ENCODE results near the gene IGSF9B. TPM values are rescaled to one million over a fixed set of nuclear protein-coding genes. Genes with fewer than 3 reads are reported as not detected.

IGSF9B gene
- total and polyA plus RNA-seq, 2 donors from 2014 or later = 0.86 to 10.4 TPM

GRCh38 chr11:133924661-133925060, 32.1 kb downstream of the IGSF9B start:
- no peaks in the 10 kb centered on the region for H3K36me3 ChIP-seq (ENCODE audit: control insufficient read depth in 2 of 3, insufficient read depth in 3 of 3, low read length in 3 of 3)
- no peak for TF ChIP-seq CTCF (IDR thresholded peaks at IDR 0.05; ENCODE audit: borderline replicate concordance, extremely low read depth, insufficient read depth)
- DNase-seq = no peak
- H3K4me3 ChIP-seq (ENCODE audit: low read length in 3 of 3) = no peak overlapping the region
- H3K9me3 ChIP-seq (ENCODE audit: control insufficient read depth in 2 of 3, insufficient read depth in 1 of 3, low read length in 3 of 3) = no peaks in the 10 kb centered on the region
- no peak for FAIRE-seq
- no peak overlapping the region for H3K27ac ChIP-seq (ENCODE audit: low read depth in 2 of 2, low read length in 2 of 2)
- H3K9ac ChIP-seq (ENCODE audit: low read length in 3 of 3) = no peak overlapping the region
- no peaks in the 10 kb centered on the region for H3K27me3 ChIP-seq (ENCODE audit: control insufficient read depth, insufficient read depth, low read length)
- intact Hi-C loops (cut with DNase I) = loop anchor here (10.0 kb wide), 1 partner anchor 220 kb away; no protein-coding TSS in a partner anchor
- no peaks in the 10 kb centered on the region for H3K4me1 ChIP-seq (ENCODE audit: control insufficient read depth in 2 of 3, insufficient read depth in 2 of 3, low read depth in 1 of 3, low read length in 3 of 3)

GRCh38 chr11:133922078-133922870, 34.5 kb downstream of the IGSF9B start:
- FAIRE-seq (no peak), DNase-seq (no peak)
- Histone ChIP-seq H3K4me1 (ENCODE audit: control insufficient read depth in 2 of 3, insufficient read depth in 2 of 3, low read depth in 1 of 3, low read length in 3 of 3) (no peaks in the 10 kb centered on the region), H3K9ac (ENCODE audit: low read length in 3 of 3) (no peak overlapping the region), H3K4me3 (ENCODE audit: low read length in 3 of 3) (no peak overlapping the region), H3K9me3 (ENCODE audit: control insufficient read depth in 2 of 3, insufficient read depth in 1 of 3, low read length in 3 of 3) (no peaks in the 10 kb centered on the region), H3K36me3 (ENCODE audit: control insufficient read depth in 2 of 3, insufficient read depth in 3 of 3, low read length in 3 of 3) (no peaks in the 10 kb centered on the region), H3K27ac (ENCODE audit: low read depth in 2 of 2, low read length in 2 of 2) (no peak overlapping the region), H3K27me3 (ENCODE audit: control insufficient read depth, insufficient read depth, low read length) (no peaks in the 10 kb centered on the region)
- no peak for TF ChIP-seq CTCF (IDR thresholded peaks at IDR 0.05; ENCODE audit: borderline replicate concordance, extremely low read depth, insufficient read depth)
- intact Hi-C loops (cut with DNase I) = loop anchor here (10.0 kb wide), 1 partner anchor 223 kb away; no protein-coding TSS in a partner anchor

- TF ChIP-seq CTCF (IDR thresholded peaks at IDR 0.05; ENCODE audit: borderline replicate concordance, extremely low read depth, insufficient read depth) = no peak
- no peaks in the 10 kb centered on the region for H3K9me3 ChIP-seq (ENCODE audit: control insufficient read depth in 2 of 3, insufficient read depth in 1 of 3, low read length in 3 of 3)
- H3K27me3 ChIP-seq (ENCODE audit: control insufficient read depth, insufficient read depth, low read length) = no peaks in the 10 kb centered on the region
- intact Hi-C loops (cut with DNase I) = loop anchor here (10.0 kb wide), 1 partner anchor 223 kb away; no protein-coding TSS in a partner anchor
- DNase-seq (no peak), FAIRE-seq (no peak)
- H3K36me3 ChIP-seq (ENCODE audit: control insufficient read depth in 2 of 3, insufficient read depth in 3 of 3, low read length in 3 of 3) = no peaks in the 10 kb centered on the region
- H3K9ac ChIP-seq (ENCODE audit: low read length in 3 of 3) = no peak overlapping the region
- no peaks in the 10 kb centered on the region for H3K4me1 ChIP-seq (ENCODE audit: control insufficient read depth in 2 of 3, insufficient read depth in 2 of 3, low read depth in 1 of 3, low read length in 3 of 3)
- H3K27ac ChIP-seq (ENCODE audit: low read depth in 2 of 2, low read length in 2 of 2) = no peak overlapping the region
- H3K4me3 ChIP-seq (ENCODE audit: low read length in 3 of 3) = no peak overlapping the region
These were observed 35.3 kb downstream of the IGSF9B start for GRCh38 chr11:133921513-133921912.

Data from kidney (tissue), 14 donors.